Activated CD8-positive, alpha-beta memory T cell treated with anti-CD3 and anti-CD28 coated beads, Interleukin-2, amount 50 U/mL, for 4 hours (primary cell): ENCODE data around the gene CTSA.

Experiments used
- DNase-seq: peaks from one replicate; pipeline ENCODE4 v3.0.0-alpha.2; 2020

CTSA gene

GRCh38 chr20:45890985-45891983 is at the start of gene CTSA, which contains the start of gene NEURL2:
Gene CTSA (plus strand): TSS chr20:45891335. CDS start chr20:45891569, 234 bp downstream.
Gene NEURL2 (minus strand): TSS chr20:45891208. CDS start chr20:45890991, 217 bp downstream.
- peak; percentile 84 for DNase-seq

DNA sequence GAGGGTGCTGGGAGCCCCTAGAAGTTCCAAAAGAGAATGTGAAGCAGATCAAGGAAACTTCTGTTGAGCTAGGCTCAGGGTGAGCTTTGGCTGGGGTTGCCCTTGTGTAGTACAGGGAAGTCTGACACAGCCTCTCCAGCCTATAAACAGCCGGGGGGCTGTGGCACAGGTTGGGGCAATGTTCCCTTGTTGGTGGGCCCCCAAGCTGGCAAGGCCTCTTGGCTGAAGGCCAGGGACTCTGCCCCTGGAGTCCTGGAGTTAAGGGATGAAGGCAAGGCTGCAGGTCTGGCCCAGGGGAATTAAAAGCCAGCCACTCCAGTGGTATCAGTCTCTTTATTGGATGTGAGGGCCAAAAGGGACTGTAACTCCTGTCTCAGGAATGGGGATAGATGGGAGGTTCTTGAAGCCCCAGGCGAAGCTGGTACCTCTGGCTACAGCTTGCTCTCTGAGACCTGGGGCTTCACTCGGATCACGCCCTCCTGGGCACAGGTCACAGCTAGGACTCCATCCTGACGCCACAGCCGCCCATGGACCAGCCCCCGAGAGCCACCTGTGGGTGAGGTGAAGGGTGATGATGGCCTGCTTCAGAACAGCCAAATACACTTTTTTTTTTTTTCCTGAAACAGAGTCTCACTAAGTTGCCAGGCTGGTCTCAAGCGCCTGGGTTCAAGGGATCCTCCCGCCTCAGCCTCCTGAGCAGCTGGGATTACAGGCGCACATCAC is 49.6 kb upstream of the CTSA start:
- no peak for DNase-seq

GRCh38 chr20:45842169-45842812 is 48.8 kb upstream of the CTSA start:
- DNase-seq: no peak

- no peak for DNase-seq
Observed at GRCh38 chr20:45843506-45843905, 47.6 kb upstream of the CTSA start.

GRCh38 chr20:45845452-45845851 is 45.7 kb upstream of the CTSA start:
- no peak for DNase-seq

DNA sequence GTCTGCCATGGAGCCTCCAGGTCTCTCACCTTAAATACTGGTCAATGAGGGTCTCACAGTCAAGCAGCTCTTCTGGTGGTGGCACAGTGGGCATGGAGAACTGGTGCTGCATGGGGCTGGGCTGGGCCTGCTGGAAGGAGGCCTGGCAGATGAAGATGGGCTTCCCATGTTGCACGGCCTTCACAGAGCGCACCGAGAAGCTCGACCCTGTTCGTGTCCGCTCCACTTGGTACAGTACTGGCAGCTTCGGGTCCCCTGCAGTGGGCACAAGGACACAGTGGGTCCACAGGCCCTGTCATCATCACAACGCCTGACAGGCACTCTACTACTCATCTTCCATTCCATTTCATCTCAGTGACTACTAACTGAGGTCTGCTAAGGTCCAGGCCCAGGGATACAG is 42.7 kb upstream of the CTSA start:
- DNase-seq: no peak

DNA sequence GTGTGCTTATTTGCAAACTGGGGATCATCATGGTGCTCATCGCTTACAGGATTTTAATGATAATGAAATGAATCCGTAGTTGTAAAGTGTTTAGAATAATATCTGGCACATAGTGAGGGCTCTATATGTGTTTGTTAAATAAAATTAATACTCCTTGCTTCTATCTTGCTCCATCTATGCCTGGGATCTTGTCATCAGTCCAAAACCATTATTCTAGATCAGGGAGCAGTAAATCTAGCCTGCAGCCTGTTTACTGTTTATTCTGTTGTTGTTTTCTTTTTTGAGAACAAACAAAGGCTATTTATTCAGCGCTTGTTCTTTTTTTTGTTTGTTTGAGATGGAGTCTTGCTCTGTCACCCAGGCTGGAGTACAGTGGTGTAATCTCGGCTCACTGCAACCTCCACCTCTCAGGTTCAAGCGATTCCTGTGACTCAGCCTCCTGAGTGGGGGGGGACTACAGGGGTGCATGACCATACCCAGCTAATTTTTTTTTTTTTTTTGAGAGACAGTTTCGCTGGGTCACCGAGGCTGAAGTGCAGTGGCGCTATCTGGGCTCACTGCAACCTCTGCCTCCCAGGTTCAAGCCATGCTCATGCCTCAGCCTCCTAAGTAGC is 42.1 kb upstream of the CTSA start:
- DNase-seq: no peak

- no peak for DNase-seq
Observed at GRCh38 chr20:45850238-45850637, 40.9 kb upstream of the CTSA start.

GRCh38 chr20:45850926-45851325 is 40.2 kb upstream of the CTSA start:
- DNase-seq: no peak

GRCh38 chr20:45851501-45851900 is 39.6 kb upstream of the CTSA start:
- no peak for DNase-seq

- no peak for DNase-seq
Observed at GRCh38 chr20:45852326-45852725, 38.8 kb upstream of the CTSA start.

GRCh38 chr20:45853484-45853883 is 37.7 kb upstream of the CTSA start:
- no peak for DNase-seq

DNA sequence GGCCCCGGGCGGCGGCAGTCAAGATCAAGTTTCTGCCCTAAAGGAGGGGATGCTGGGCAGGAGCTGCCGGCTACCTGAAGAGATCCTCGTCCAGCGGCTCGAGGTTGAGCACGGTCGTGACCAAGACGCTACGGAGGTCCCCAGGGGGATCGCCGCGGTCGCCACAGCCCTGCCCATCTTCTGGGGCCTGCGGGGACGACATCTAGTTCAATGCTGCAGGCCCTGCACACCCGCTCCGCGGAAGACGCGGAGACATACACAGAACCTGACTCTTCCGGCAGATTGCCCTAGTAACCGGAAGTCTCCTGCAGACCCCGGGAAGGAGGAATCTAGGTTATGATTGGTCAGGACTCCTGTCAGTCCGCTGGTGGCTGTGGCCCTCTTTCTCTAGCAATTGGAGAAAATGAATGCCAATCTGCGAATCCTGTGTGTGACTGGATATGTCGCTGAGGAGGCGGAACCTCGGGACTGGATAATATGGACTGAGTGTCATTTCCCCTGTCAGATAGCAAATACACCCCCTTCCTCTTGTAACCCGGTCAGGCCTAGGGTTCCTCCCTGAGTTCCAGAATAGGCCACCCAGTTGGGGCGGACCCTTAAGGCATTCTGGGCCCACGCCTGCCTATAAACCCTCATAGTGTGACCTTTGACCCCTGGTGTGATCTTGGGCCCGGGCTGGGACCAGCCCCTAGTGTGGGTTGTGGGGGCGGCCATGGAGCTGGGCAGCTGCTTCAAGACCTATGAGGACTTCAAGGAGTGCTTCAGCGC is 33.8 kb upstream of the CTSA start, which contains the start of the genes ACOT8 and ZSWIM3:
TSS of gene ACOT8 (minus strand) at position 279 of the 768 bp plus-strand sequence. CDS start at position 202, 77 bp downstream.
TSS of gene ZSWIM3 (plus strand) at position 501 of the 768 bp plus-strand sequence. CDS start at position 713, 212 bp downstream.
- peak; percentile 86 for DNase-seq

DNA sequence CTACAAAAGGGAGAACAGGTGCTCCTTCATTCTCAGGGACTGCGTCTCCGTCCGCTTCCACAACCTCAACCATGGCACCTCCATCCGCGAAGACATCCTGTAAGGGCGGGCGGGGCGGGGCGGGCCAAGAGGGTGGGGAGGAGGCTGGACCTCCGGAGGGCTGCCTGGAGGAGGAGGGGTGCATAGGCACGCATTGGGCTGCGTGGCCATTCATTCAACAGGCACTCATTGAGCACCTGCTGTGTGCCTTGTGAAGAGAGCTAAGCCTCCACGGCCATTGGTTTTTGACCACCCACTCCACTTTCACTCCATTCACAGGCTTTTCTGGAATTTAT is 33.3 kb upstream of the CTSA start:
- DNase-seq: no peak

DNA sequence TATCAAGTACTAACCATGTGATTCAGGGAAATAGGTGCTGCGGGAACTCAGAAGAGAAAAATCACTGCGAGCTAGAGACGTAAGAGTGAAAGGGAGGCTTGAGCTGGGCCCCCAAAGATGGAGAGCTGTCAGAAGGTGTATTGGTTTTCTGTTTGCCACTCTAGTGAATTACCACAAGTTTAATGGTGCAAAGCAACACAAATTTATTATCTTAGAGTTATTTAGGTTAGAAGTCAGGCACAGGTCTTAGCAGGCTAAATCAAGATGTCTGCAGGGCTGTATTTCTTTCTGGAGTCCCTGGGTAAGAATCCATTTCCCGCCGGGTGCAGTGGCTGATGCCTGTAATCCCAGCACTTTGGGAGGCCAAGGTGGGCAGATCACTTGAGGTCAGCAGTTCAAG is 31.2 kb upstream of the CTSA start:
- no peak for DNase-seq

GRCh38 chr20:45860560-45861220 is 30.4 kb upstream of the CTSA start:
- DNase-seq: no peak

- no peak for DNase-seq
Observed at GRCh38 chr20:45861221-45862075, 29.7 kb upstream of the CTSA start.

DNA sequence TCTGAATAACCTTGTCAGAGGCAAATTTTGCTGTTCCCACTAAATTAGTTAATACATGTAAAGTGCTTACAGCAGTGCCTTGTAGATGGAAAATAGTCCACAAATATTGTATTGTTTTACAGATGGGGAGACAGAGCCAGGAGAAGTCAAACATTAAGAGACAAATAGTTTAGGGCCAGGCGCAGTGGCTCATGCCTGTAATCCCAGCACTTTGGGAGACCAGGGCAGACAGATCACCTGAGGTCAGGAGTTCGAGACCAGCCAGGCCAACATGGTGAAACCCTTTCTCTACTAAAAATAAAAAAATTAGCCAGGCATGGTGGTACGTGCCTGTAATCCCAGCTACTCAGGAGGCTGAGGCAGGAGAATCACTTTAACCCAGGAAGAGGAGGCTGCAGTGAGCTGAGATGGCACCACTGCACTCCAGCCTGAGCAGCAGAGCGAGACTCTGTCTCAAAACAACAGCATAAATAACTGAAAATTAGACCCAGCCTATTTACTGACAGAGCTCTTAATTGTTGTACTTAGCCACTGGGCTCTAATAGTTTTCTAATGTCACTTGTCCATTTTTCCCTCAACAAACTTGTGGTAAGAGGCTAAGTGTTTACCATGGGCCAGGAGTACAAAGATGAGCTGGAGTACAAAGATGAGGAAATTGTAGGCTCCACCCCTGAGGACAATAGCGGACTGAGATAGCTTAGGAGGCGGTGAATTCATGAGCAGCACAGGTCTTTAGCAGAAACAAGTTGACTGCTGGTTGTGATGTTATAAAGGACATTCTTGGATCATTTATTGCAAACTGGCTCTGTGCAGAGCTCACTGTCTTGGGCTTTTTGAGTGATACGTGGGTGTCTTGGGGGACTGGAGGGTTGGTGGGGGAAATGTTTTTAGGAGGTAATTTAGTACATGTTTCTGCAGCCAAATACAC is 27.3 kb upstream of the CTSA start:
- DNase-seq: no peak

DNA sequence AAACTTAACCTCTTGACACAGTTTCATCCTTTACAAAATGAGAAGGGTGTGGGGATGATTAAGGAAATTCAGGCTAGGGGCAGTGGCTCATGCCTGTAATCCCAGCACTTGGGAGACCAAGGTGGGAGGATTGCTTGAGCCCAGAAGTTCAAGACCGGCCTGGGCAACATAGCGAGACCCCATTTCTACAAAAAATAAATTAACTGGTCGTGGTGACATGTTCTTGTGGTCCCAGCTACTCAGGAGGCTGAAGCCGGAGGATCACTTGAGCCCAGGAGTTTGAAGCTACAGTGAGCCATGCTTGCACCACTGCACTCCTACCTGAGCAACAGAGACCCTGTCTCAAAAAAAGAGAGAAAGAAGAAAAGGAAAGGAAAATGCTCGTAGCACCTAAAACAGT is 24.7 kb upstream of the CTSA start:
- no peak for DNase-seq
